22Rv1 (cell line): ENCODE results near the gene CHIA.

Source experiments
- CTCF ChIP-seq: fragments of 450-650 bp; IDR thresholded peaks from 2 replicates; pipeline ENCODE4 v1.5.1; 2017; ENCODE audit warnings: mild to moderate bottlenecking
- ZFX ChIP-seq: fragments of 450-650 bp; IDR thresholded peaks from 2 replicates; pipeline ENCODE4 v1.6.1; 2017; ENCODE audit warnings: antibody characterized with exemption, borderline replicate concordance

- TF ChIP-seq CTCF (no peak), ZFX (no peak)
Observed at GRCh38 chr1:111275079-111275478, 15.6 kb upstream of the CHIA start.
